Endothelial cell of umbilical vein (primary cell): ENCODE measurements around the gene PLEKHO1. TPM values are rescaled to one million over a fixed set of nuclear protein-coding genes. Genes with fewer than 3 reads are reported as not detected.

ENCODE experiments used
- BruUV-seq: library from RNA; stranded (reverse); fragments of 400-500 nt; replicated peaks from 2 replicates; lab custom pipeline; 2021; lab: Mats Ljungman, UMichigan
- CTCF ChIA-PET: fragments of 300-600, 350-600 bp; sonication (Branson Sonifier 250); formaldehyde crosslinking; loops from one replicate; lab custom pipeline; 2021; ENCODE audit warnings: antibody characterized with exemption, inconsistent platforms; lab: Charles Lee
- POLR2A ChIA-PET: fragments of 300-600, 350-600 bp; sonication (Branson Sonifier 250); formaldehyde crosslinking; loops from one replicate; lab custom pipeline; 2021; ENCODE audit warnings: antibody characterized with exemption, inconsistent platforms; lab: Charles Lee
- DNase-seq: peaks from one replicate; pipeline ENCODE4 v3.0.0-alpha.2; 2011; ENCODE audit warnings: low read depth, low spot score
- FAIRE-seq: peaks from 2 replicates; lab custom pipeline; 2011; peaks lifted over from hg19 to GRCh38; lab: Jason Lieb, UNC
- H2AFZ ChIP-seq: 2 replicates; pipeline ENCODE4 v1.6.0; 2012; ENCODE audit warnings: low read depth, low read length, control low read depth, inconsistent platforms
- H3K27ac ChIP-seq: 2 replicates; pipeline ENCODE4 v1.5.1; 2011; ENCODE audit warnings: low read depth, mild to moderate bottlenecking, control low read depth, low read length, moderate library complexity; ENCODE audit not compliant: insufficient read depth
- H3K27me3 ChIP-seq, 2 experiments: 2 replicates each; pipeline versions ENCODE4 v1.6.0 to v1.6.1; 2011; ENCODE audit warnings: low read length in 2 of 2, mixed read lengths in 1 of 2; ENCODE audit not compliant: control insufficient read depth in 2 of 2, insufficient read depth in 2 of 2
- H3K36me3 ChIP-seq, 2 experiments: 2 replicates in 1 of 2; 3 replicates in 1 of 2; pipeline ENCODE4 v1.5.1; 2011; ENCODE audit warnings: low read length in 2 of 2, mild to moderate bottlenecking in 1 of 2, moderate library complexity in 1 of 2; ENCODE audit not compliant: control insufficient read depth in 2 of 2, insufficient read depth in 2 of 2; ENCODE audit errors: extremely low read depth in 1 of 2
- H3K4me1 ChIP-seq: 3 replicates; pipeline ENCODE4 v1.5.1; 2011; ENCODE audit warnings: mild to moderate bottlenecking, low read length; ENCODE audit not compliant: control insufficient read depth, insufficient read depth; ENCODE audit errors: extremely low read depth
- H3K4me2 ChIP-seq: 2 replicates; pipeline ENCODE4 v1.6.1; 2011; ENCODE audit warnings: low read length, control low read depth, mixed read lengths; ENCODE audit not compliant: insufficient read depth
- H3K4me3 ChIP-seq, 3 experiments: fragments of 200-600 bp in 1 of 3; sonication (generic), shearing (Covaris generic) in 1 of 3; replicated peaks in 1 of 3; 2 replicates each; pipeline ENCODE4 v1.5.1; 2011 to 2016; ENCODE audit warnings: control low read depth in 3 of 3, low read length in 3 of 3, mild to moderate bottlenecking in 2 of 3, inconsistent platforms in 1 of 3, low read depth in 1 of 3, moderate library complexity in 1 of 3; ENCODE audit not compliant: insufficient read depth in 1 of 3
- H3K79me2 ChIP-seq: 2 replicates; pipeline ENCODE4 v1.6.0; 2012; ENCODE audit warnings: low read length, inconsistent platforms; ENCODE audit not compliant: control insufficient read depth, insufficient read depth
- H3K9ac ChIP-seq: replicated peaks from 2 replicates; pipeline ENCODE3; 2011; ENCODE audit warnings: low read length, control low read depth; ENCODE audit not compliant: insufficient read depth; ENCODE audit errors: extremely low read depth
- H3K9me1 ChIP-seq: replicated peaks from 3 replicates; pipeline ENCODE4 v1.6.0; 2011; ENCODE audit warnings: mild to moderate bottlenecking, low read length; ENCODE audit not compliant: control insufficient read depth, insufficient read depth; ENCODE audit errors: extremely low read depth
- H3K9me3 ChIP-seq: replicated peaks from 2 replicates; pipeline ENCODE4 v1.5.1; 2012; ENCODE audit warnings: low read length, inconsistent platforms; ENCODE audit not compliant: control insufficient read depth, insufficient read depth
- H4K20me1 ChIP-seq: replicated peaks from 2 replicates; pipeline ENCODE3; 2011; ENCODE audit warnings: mild to moderate bottlenecking, low read length; ENCODE audit not compliant: control insufficient read depth, insufficient read depth; ENCODE audit errors: extremely low read depth
- EZH2 ChIP-seq: IDR thresholded peaks from 2 replicates; pipeline ENCODE4 v1.6.1; 2012; ENCODE audit warnings: borderline replicate concordance, low read depth, mild to moderate bottlenecking, moderate library complexity, low read length, inconsistent platforms; ENCODE audit not compliant: severe bottlenecking
- FOS ChIP-seq: IDR thresholded peaks from 2 replicates; pipeline ENCODE4 v1.6.1; 2011; ENCODE audit warnings: mild to moderate bottlenecking, low read length, moderate library complexity, borderline replicate concordance; ENCODE audit not compliant: insufficient read depth
- GATA2 ChIP-seq: IDR thresholded peaks from 2 replicates; pipeline ENCODE4 v1.7.0; 2011; ENCODE audit warnings: low read depth, mild to moderate bottlenecking, moderate library complexity, mixed read lengths, low read length; ENCODE audit not compliant: insufficient read length, insufficient read depth
- JUN ChIP-seq: IDR thresholded peaks from 2 replicates; pipeline ENCODE4 v1.6.1; 2011; ENCODE audit warnings: borderline replicate concordance, low read depth; ENCODE audit not compliant: insufficient read length, insufficient read depth
- MAX ChIP-seq: IDR thresholded peaks from 2 replicates; pipeline ENCODE4 v1.6.1; 2011; ENCODE audit not compliant: insufficient read depth, insufficient read length
- MYC ChIP-seq: IDR thresholded peaks from one replicate; pipeline ENCODE4 v1.6.1; 2011; ENCODE audit warnings: mild to moderate bottlenecking, low read depth, low read length
- POLR2A ChIP-seq: IDR thresholded peaks from 2 replicates; pipeline ENCODE4 v1.6.1; 2012; ENCODE audit warnings: low read depth, mild to moderate bottlenecking, control low read depth, low read length
- POLR2AphosphoS5 ChIP-seq: IDR thresholded peaks from 2 replicates; pipeline ENCODE4 v1.6.1; 2012; ENCODE audit warnings: low read depth, mild to moderate bottlenecking, control low read depth, low read length, moderate library complexity; ENCODE audit not compliant: insufficient read depth
- dilution Hi-C: fragments of 300-500 bp; cut with MboI; formaldehyde crosslinking; loops from one replicate; pipeline ENCODE4 v1.15.0; 2019; ENCODE audit warnings: low sequenced_read_pairs; ENCODE audit not compliant: extremely low pct_ligation_motif_present
- intact Hi-C: fragments of 100-400 bp; cut with micrococcal nuclease; formaldehyde crosslinking; loops from one replicate; pipeline ENCODE4 v1.10.0; 2022
- polyA plus RNA-seq, 4 experiments: library from polyadenylated mRNA; depleted of rRNA in 3 of 4; stranded (reverse) in 3 of 4; unstranded in 1 of 4; fragments of >200 nt; gene quantifications; 2 replicates each; pipeline versions ENCODE4 v1.2.1 to v1.2.3, GENCODE V29; 2011 to 2012; ENCODE audit warnings: missing spikeins in 1 of 4
- total RNA-seq: library from RNA; stranded (reverse); gene quantifications from 2 replicates; pipeline ENCODE4 v1.2.3, GENCODE V29; 2021
- TF ChIP-seq, protein P1 (sequence below), 2 donors: IDR thresholded peaks; 1 replicate in 1 of 2; 2 replicates in 1 of 2; pipeline ENCODE4 v1.5.1; 2011; ENCODE audit warnings: low read length in 2 of 2, mild to moderate bottlenecking in 2 of 2, moderate library complexity in 2 of 2, control low read depth in 1 of 2, inconsistent platforms in 1 of 2, low read depth in 1 of 2; ENCODE audit not compliant: insufficient read depth in 1 of 2; ENCODE audit errors: extremely low read depth in 1 of 2

PLEKHO1 gene
- total and polyA plus RNA-seq, 2 donors (not counting 3 experiments of a cell fraction or from before 2014, with no cell fraction given) = 59.8 to 101 TPM

- no peak overlapping the region for H3K4me3 ChIP-seq
- TF ChIP-seq EZH2 (no peak), POLR2A (no peak)
- no peak overlapping the region for H2AFZ ChIP-seq
- peaks cover 17% of the 10 kb centered on the region for H3K79me2 ChIP-seq
- no TSS peak for BruUV-seq
- peaks cover 42% of the 10 kb centered on the region for H3K4me1 ChIP-seq
- H3K4me2 ChIP-seq = no peak overlapping the region
- ChIA-PET POLR2A (no interaction called here), CTCF (interaction anchor here (1.2 to 1.3 kb wide), 2 partner anchors 19 to 74 kb away, joined by 3 read pairs; no protein-coding TSS in a partner anchor)
- FAIRE-seq (no peak), DNase-seq (no peak)
- dilution Hi-C loops = no loop called here
- H3K9me1 ChIP-seq = no peaks in the 10 kb centered on the region
- no peaks in the 10 kb centered on the region for H3K9me3 ChIP-seq
- no peak overlapping the region for H3K9ac ChIP-seq
- H3K36me3 ChIP-seq = no peaks in the 10 kb centered on the region
- no peaks in the 10 kb centered on the region for H4K20me1 ChIP-seq
- no peaks in the 10 kb centered on the region for H3K27me3 ChIP-seq
- intact Hi-C loops = no loop called here
- H3K27ac ChIP-seq = no peak overlapping the region
Measured at GRCh38 chr1:150146849-150147542, 2.7 kb upstream of the PLEKHO1 start.

DNA sequence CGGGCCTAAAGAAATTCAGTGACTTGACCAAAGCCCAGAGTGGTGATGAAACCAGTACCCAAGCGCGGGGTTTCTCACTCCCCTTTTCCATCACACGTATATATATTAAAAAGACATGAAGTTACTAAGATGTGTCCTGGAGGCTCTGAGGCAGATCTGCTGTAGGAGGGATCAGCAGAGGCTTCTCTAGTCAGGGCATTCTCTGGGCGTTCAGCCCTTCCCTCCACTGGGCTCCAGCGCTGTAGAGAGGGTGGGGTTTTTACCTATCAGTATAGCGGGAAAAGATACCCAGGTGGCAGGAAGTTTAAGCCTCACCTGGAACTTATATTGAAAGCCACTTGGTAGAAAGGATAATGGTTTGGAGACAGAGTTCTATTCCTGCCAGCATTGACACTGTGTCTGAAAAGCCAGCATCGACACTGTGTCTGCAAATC is 862 bp upstream of the PLEKHO1 start:
- no peaks in the 10 kb centered on the region for H3K27me3 ChIP-seq
- DNase-seq (no peak), FAIRE-seq (peak; percentile 58)
- peaks cover 0 to 4% of the 10 kb centered on the region in 2 experiments for H3K36me3 ChIP-seq
- peak overlapping the region; percentile 79 for H2AFZ ChIP-seq
- H3K4me1 ChIP-seq = peaks cover 44% of the 10 kb centered on the region
- TF ChIP-seq MYC (no peak), POLR2AphosphoS5 (no peak), FOS (no peak), GATA2 (no peak), JUN (no peak), POLR2A (no peak), MAX (no peak)
- TF ChIP-seq, protein P1, sequence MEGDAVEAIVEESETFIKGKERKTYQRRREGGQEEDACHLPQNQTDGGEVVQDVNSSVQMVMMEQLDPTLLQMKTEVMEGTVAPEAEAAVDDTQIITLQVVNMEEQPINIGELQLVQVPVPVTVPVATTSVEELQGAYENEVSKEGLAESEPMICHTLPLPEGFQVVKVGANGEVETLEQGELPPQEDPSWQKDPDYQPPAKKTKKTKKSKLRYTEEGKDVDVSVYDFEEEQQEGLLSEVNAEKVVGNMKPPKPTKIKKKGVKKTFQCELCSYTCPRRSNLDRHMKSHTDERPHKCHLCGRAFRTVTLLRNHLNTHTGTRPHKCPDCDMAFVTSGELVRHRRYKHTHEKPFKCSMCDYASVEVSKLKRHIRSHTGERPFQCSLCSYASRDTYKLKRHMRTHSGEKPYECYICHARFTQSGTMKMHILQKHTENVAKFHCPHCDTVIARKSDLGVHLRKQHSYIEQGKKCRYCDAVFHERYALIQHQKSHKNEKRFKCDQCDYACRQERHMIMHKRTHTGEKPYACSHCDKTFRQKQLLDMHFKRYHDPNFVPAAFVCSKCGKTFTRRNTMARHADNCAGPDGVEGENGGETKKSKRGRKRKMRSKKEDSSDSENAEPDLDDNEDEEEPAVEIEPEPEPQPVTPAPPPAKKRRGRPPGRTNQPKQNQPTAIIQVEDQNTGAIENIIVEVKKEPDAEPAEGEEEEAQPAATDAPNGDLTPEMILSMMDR (IDR thresholded peaks at IDR 0.05; ENCODE audit: extremely low read depth in 1 of 2, insufficient read depth in 1 of 2, low read depth in 1 of 2, low read length in 2 of 2) = no peak
- H3K9ac ChIP-seq = peak overlapping the region; percentile 92
- H3K9me1 ChIP-seq = no peaks in the 10 kb centered on the region
- intact Hi-C loops (no loop called here), dilution Hi-C loops (no loop called here)
- CTCF ChIA-PET = interaction anchor here (1.4 to 5.5 kb wide), 3 partner anchors 14 to 76 kb away, joined by 7 to 34 read pairs (median 11); no protein-coding TSS in a partner anchor
- peaks cover 20% of the 10 kb centered on the region for H3K79me2 ChIP-seq
- H3K4me2 ChIP-seq = peak overlapping the region; percentile 95
- H4K20me1 ChIP-seq = no peaks in the 10 kb centered on the region
- H3K4me3 ChIP-seq = peak overlapping the region; percentile 83 to 93 (median 89)
- H3K9me3 ChIP-seq = no peaks in the 10 kb centered on the region
- POLR2A ChIA-PET = interaction anchor here (1.3 kb wide), 1 partner anchor 10 kb away, joined by 7 read pairs; no protein-coding TSS in a partner anchor
- TSS peak; percentile 35 for BruUV-seq
- peak overlapping the region; percentile 87 for H3K27ac ChIP-seq
